GM10266 (cell line): Measurements from ENCODE around the gene ANKRD36C.
"Not testable (repeated sequence)": the region's sequence is repeated elsewhere in the genome, so short reads cannot be mapped to it uniquely, and the experiment has no call there.

Experiments used
- DNase-seq: peaks from one replicate; pipeline ENCODE4 v3.0.0; 2012; ENCODE audit errors: extremely low spot score
- TF ChIP-seq, protein P1 (sequence below): IDR thresholded peaks from 2 replicates; pipeline ENCODE4 v1.5.1; 2012; ENCODE audit warnings: mild to moderate bottlenecking, low read depth; ENCODE audit not compliant: control insufficient read depth, insufficient read depth; ENCODE audit errors: missing control alignments

Gene ANKRD36C

GRCh38 chr2:95991351-95992094 is at the start of gene ANKRD36C:
Gene ANKRD36C, minus strand, starts transcription at chr2:95991824. Its CDS starts 116 bp downstream, at chr2:95991708.
- peak; percentile 21 for DNase-seq

DNA sequence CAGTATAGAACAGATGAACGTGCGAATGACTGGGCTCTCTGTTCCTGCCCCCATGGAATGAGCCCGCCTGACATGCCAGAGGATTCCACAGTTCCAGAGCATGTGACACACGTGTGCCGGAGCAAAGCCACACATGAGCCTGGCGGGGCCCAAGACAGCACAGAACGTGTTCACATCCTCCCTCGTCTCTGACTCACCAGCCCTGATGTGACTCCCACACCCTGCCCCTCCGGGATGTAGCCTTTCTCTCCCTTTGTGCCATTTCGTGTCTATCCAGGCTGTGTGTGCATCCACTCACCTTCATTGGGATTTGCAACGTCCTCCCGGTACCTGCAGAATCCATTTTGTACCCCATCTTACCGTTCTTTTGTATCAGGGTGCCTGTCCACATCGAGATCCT is 43.9 kb upstream of the ANKRD36C start:
- DNase-seq: not testable (repeated sequence)

- DNase-seq: not testable (repeated sequence)
Measured at GRCh38 chr2:96034792-96035191, 43.2 kb upstream of the ANKRD36C start, which contains the start of gene GPAT2. Gene GPAT2, minus strand, starts transcription at chr2:96034916. Its CDS starts 2,557 bp downstream, at chr2:96032359.

- not testable (repeated sequence) for DNase-seq
Measured at GRCh38 chr2:96033997-96034396, 42.4 kb upstream of the ANKRD36C start.

- not testable (repeated sequence) for DNase-seq
Measured at GRCh38 chr2:96027725-96028325, 36.2 kb upstream of the ANKRD36C start.

GRCh38 chr2:96025755-96026154 is 34.1 kb upstream of the ANKRD36C start:
- DNase-seq: not testable (repeated sequence)

GRCh38 chr2:96025194-96025492 is 33.5 kb upstream of the ANKRD36C start:
- no peak for DNase-seq
- TF ChIP-seq, protein P1, sequence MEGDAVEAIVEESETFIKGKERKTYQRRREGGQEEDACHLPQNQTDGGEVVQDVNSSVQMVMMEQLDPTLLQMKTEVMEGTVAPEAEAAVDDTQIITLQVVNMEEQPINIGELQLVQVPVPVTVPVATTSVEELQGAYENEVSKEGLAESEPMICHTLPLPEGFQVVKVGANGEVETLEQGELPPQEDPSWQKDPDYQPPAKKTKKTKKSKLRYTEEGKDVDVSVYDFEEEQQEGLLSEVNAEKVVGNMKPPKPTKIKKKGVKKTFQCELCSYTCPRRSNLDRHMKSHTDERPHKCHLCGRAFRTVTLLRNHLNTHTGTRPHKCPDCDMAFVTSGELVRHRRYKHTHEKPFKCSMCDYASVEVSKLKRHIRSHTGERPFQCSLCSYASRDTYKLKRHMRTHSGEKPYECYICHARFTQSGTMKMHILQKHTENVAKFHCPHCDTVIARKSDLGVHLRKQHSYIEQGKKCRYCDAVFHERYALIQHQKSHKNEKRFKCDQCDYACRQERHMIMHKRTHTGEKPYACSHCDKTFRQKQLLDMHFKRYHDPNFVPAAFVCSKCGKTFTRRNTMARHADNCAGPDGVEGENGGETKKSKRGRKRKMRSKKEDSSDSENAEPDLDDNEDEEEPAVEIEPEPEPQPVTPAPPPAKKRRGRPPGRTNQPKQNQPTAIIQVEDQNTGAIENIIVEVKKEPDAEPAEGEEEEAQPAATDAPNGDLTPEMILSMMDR: no peak

- TF ChIP-seq, protein P1: no peak
- DNase-seq: no peak
Measured at GRCh38 chr2:96024336-96025193, 32.9 kb upstream of the ANKRD36C start.

- not testable (repeated sequence) for DNase-seq
Measured at GRCh38 chr2:96023701-96024100, 32.1 kb upstream of the ANKRD36C start.

DNA sequence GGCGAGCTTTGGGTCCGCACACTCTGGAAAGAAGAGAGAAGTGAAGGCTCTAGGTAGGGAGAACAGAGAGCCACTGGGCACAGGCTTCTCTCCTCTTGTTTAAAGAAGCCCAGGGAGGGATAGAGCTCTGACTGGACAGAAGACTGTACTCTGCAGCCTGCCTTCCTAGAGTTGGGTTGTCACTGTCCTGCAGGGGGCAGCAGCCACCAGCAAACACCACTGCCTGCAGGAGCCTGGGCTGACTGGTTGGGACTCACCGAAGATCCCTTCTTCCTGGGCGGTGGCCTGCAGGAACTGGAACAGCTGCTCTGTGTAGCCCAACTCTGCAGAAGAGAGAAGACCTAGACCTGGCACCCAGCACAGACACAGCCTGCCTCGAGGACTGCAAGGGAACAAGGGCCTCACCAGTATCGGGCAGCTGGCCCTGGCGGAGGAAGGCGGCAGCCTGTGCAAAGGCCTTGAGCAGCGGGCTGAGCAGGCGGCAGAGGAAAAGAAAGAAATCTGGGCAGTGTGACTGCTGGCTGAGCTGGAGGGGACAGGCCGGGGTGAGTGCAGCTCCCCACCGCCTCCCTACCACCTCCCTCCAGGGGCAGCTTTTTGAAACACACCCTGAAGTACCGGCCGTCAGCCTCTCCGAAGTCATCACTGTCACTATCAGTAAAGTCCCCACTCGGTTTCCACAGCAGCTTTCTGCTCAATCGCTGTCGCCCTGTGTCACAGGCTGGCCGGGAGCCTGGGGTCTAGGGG is 31.2 kb upstream of the ANKRD36C start:
- peak; percentile 77 for DNase-seq
- TF ChIP-seq, protein P1: peak; percentile 84

DNA sequence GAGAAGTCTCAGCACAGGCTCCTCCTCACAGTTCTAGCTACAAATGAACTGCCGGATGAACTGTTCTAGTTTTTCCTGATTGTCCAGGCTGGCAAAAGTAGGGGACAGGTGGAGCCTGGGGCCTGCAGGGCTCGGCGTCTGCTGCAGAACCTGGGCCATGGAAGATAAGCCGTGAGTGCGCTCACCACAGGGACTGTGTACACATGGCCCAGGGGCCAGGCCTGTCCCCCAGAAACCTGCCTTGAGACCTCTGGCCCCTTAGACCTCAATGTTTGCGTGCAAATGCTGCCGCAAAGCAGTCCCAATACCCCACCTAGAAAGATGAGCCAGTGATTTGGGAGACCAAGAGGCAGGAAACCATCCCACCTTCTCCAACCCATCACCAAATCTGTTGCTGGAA is 30.5 kb upstream of the ANKRD36C start:
- not testable (repeated sequence) for DNase-seq

- not testable (repeated sequence) for DNase-seq
Measured at GRCh38 chr2:96021142-96021541, 29.5 kb upstream of the ANKRD36C start.

DNA sequence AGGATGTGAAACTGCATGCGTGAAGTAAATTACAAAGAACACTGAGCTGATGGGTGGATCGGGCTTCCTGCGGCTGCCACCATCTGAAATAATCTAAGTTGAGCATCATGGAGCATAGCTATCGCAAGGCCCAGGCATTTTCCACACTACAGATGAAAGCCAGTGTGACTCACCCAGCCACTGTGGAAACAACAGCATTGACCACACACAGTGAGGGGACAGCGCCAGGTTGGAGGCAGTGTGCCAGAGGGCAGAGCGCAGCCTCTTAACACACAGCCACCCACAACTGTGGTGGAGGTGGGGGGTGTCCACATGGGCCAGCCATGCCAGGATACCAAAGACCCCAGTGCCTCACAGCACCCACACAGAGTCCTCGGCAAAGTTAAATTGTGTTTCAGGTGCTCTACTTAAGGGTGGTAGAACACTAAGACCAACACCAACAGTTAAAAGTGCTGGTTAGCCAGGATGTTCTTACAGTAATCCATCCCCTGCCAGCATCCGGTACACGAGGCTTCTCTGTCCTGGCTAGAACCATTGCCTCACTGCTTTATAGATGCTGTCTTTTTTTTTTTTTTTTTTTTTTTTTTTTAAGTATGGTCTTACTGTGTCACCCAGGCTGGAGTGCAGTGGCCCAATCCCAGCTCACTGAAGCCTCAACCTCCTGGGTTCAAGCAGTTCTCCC is 28.4 kb upstream of the ANKRD36C start:
- not testable (repeated sequence) for DNase-seq

DNA sequence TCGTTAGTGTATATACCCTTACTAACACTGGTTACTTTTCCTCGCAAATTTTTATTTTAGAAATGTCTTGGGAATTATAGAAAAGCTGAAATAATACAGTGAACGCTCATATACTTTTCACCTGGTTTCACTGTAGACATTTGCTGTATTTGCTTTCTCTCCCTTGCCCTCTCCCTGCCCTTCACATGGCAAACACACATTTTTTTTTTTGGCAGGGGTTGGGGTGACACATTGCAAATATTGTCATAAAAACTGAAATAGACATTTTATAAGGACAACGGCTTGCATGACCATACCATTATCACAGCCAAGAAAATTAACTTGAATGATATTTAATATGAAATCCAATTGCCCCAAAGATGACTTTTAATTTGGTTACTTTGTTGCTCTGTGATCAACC is 24.7 kb upstream of the ANKRD36C start:
- not testable (repeated sequence) for DNase-seq

GRCh38 chr2:96012792-96013264 is 21.2 kb upstream of the ANKRD36C start:
- not testable (repeated sequence) for DNase-seq
